Aorta (tissue), 5 donors: Measurements from ENCODE around the gene HSD17B3. TPM values are rescaled to one million over a fixed set of nuclear protein-coding genes. Genes with fewer than 3 reads are reported as not detected.

Experiments
- ATAC-seq: fragments of 200-7000 bp; cut with Tn5 transposase; one replicate; pipeline ENCODE4 v1.9.1; 2022; ENCODE audit warnings: moderate library complexity; ENCODE audit not compliant: low FRiP score
- DNase-seq, 2 donors: peaks; one replicate each; pipeline ENCODE4 v3.0.0-alpha.2; 2020
- H3K27ac ChIP-seq, 2 donors: one replicate each; pipeline ENCODE4 v1.5.1; 2013; ENCODE audit warnings: low read length in 2 of 2, mild to moderate bottlenecking in 2 of 2, moderate library complexity in 2 of 2, control low read depth in 1 of 2, inconsistent platforms in 1 of 2, low read depth in 1 of 2
- H3K27me3 ChIP-seq, 2 donors: one replicate each; pipeline ENCODE4 v1.6.1; 2013; ENCODE audit warnings: control low read depth in 1 of 2, low read length in 1 of 2, mild to moderate bottlenecking in 1 of 2, moderate library complexity in 1 of 2; ENCODE audit not compliant: insufficient read depth in 2 of 2, control insufficient read depth in 1 of 2
- H3K36me3 ChIP-seq, 2 donors: one replicate each; pipeline ENCODE4 v1.6.1; 2013; ENCODE audit warnings: control low read depth in 1 of 2, low read length in 1 of 2, mild to moderate bottlenecking in 1 of 2; ENCODE audit not compliant: insufficient read depth in 2 of 2, control insufficient read depth in 1 of 2
- H3K4me1 ChIP-seq, 2 donors: one replicate each; pipeline ENCODE4 v1.6.1; 2013; ENCODE audit warnings: low read length in 2 of 2, control low read depth in 1 of 2, mild to moderate bottlenecking in 1 of 2, moderate library complexity in 1 of 2; ENCODE audit not compliant: insufficient read depth in 2 of 2, control insufficient read depth in 1 of 2
- H3K4me3 ChIP-seq, 2 donors: one replicate each; pipeline ENCODE4 v1.5.1; 2013; ENCODE audit warnings: low read length in 2 of 2, control low read depth in 1 of 2, mild to moderate bottlenecking in 1 of 2
- H3K9me3 ChIP-seq: one replicate; pipeline ENCODE4 v1.6.1; 2013; ENCODE audit warnings: mild to moderate bottlenecking, low read length; ENCODE audit not compliant: control insufficient read depth
- WGBS, 2 donors: extraction: QIAGEN DNeasy Blood & Tissue Kit; methylation state at CpG; one replicate each; pipeline ENCODE4 v1.1.7; 2013; 5-methylcytosine and 5-hydroxymethylcytosine counted together
- intact Hi-C, 2 donors: fragments of 100-400 bp; cut with DNase I; formaldehyde crosslinking; loops; one replicate each; pipeline versions ENCODE4 v1.14.2 to v1.15.0; 2022
- polyA plus RNA-seq, 2 donors: library from polyadenylated mRNA; stranded (reverse); fragments of 200-250 nt; gene quantifications; one replicate each; pipeline ENCODE4 v1.2.3, GENCODE V29; 2013
- total RNA-seq, 2 donors: library from RNA; stranded (reverse); fragmentation: NEBNext Ultra II Directional; extraction: Animal tissue kit (Norgen Biotek cat#: 25700); gene quantifications; one replicate each; pipeline ENCODE4 v1.2.1, GENCODE V29; 2021
- donor health status: healthy with polysubstance abuse.
- donor health status: Bipolar disorder and iron deficiency.
- donor health status: DM: no; HTN: no; CAD: no.
- donor health status: DM: no; HTN: no; CAD: no.
- donor health status: DM: yes; HTN: yes; CAD: no.

HSD17B3 gene
- total and polyA plus RNA-seq, 4 donors: 2.2 to 17.7 (median 2.6) TPM; not detected in 1

DNA sequence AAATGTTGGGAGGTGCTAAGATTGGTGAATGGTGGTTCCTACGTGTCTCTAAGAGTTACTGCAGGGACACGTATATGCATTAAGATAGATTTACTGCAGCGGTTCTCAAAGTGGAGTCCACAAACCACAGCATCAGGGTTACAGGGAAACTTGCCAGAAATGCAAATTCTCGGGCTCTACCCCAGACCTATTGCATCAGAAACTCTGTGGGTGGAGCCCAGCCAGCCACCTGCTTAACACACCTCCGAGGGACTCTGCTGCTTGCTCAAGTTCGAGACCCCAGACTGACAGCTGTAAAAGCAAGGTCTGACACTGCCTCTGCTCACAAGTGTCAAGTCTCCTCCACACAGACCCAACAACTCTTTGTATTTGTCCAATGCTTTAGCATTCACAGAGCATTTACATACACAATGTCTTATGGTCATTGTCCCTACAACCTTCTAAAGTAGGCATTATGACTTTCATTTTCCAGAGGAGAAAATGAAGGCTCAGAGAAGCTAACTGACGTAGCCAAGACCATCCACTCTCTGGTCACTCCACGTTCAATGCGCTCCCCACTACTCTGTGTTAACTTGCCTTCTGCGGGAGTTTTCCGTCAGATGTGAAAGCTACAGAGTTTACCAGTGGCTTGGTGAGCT lies 48.8 kb downstream of the HSD17B3 start:
- Histone ChIP-seq H3K9me3 (no peaks in the 10 kb centered on the region), H3K27ac (no peak overlapping the region), H3K4me3 (no peak overlapping the region), H3K36me3 (no peaks in the 10 kb centered on the region), H3K4me1 (no peaks in the 10 kb centered on the region), H3K27me3 (no peaks in the 10 kb centered on the region)
- ATAC-seq (no peak), DNase-seq (no peak)
- 74 to 77% methylated on average over 11 of the region's 11 CpGs for WGBS, 2 donors
- intact Hi-C loops: no loop called here

DNA sequence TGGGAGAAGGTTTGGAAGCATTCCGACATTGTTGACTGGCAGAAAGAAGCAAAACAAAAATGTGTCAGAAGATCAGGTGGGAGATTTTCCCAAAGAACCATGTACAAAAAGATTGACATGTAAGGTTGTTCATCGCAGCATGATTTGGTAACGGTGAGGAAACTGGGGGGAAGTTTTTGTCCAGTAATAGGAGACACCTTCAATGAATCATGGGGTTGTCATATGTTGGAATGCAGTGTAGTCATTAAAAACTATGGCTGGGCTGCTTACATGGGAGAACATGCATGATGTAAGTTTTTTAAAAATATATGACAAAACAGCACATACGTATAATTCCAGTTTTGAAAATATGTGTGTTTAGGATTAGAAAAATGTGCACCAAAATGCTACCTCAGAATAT lies 50.5 kb downstream of the HSD17B3 start:
- DNase-seq (no peak), ATAC-seq (no peak)
- H3K27ac ChIP-seq: no peak overlapping the region
- H3K4me1 ChIP-seq: no peaks in the 10 kb centered on the region
- no peaks in the 10 kb centered on the region for H3K27me3 ChIP-seq
- H3K36me3 ChIP-seq: no peaks in the 10 kb centered on the region
- no peaks in the 10 kb centered on the region for H3K9me3 ChIP-seq
- H3K4me3 ChIP-seq: no peak overlapping the region
- 87 to 93% methylated on average over 4 of the region's 4 CpGs for whole genome bisulfite sequencing, 2 donors
- intact Hi-C loops: no loop called here

DNA sequence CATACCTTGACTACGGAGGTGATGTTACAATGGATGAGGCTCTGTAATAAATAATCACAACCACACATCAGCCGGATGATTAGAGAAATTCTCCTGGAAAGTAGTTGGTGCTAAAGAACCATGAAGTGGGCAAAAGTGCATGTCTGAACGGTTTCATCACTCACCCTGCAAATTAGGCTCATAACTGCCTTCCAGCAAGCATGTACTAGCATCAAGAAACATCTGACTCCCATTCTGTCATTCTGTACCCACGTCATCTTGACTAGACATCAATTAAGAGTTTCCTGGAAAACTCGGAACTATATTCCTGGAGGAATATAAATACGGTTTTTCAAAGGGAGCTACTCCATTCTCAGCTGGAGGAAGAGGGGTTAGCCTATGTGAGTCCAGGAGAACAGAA lies 52.2 kb downstream of the HSD17B3 start:
- Histone ChIP-seq H3K27me3 (no peaks in the 10 kb centered on the region), H3K27ac (no peak overlapping the region), H3K4me3 (no peak overlapping the region), H3K36me3 (no peaks in the 10 kb centered on the region), H3K4me1 (no peaks in the 10 kb centered on the region), H3K9me3 (no peaks in the 10 kb centered on the region)
- DNase-seq (no peak), ATAC-seq (no peak)
- intact Hi-C loops: no loop called here
- WGBS, 2 donors: 73 to 76% methylated on average over 6 of the region's 6 CpGs

DNA sequence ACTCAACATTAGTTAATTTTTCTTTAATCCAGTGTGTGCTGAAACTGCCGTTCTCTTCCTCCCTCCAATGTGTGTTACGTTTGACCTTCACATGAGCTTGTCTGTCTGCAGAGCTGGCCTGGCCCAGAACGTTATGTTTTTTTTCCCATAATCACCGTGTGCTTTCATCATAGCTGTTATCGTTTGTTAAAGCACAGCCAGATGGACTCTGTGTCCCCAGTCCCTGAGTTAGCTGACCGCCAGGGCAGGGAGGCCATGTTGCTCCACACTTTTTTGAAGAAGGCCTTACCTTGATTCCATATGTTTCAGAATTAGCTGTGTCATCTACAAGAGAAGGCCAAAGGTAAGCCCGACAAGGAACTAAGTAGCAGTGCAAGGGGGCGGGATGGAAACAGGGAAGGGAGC lies 55.7 kb downstream of the HSD17B3 start:
- Histone ChIP-seq H3K27ac (no peak overlapping the region), H3K4me1 (no peaks in the 10 kb centered on the region), H3K9me3 (no peaks in the 10 kb centered on the region), H3K27me3 (no peaks in the 10 kb centered on the region), H3K36me3 (no peaks in the 10 kb centered on the region), H3K4me3 (no peak overlapping the region)
- 85% methylated on average over 8 of the region's 8 CpGs for WGBS, 2 donors
- DNase-seq (no peak), ATAC-seq (no peak)
- intact Hi-C loops: no loop called here

DNA sequence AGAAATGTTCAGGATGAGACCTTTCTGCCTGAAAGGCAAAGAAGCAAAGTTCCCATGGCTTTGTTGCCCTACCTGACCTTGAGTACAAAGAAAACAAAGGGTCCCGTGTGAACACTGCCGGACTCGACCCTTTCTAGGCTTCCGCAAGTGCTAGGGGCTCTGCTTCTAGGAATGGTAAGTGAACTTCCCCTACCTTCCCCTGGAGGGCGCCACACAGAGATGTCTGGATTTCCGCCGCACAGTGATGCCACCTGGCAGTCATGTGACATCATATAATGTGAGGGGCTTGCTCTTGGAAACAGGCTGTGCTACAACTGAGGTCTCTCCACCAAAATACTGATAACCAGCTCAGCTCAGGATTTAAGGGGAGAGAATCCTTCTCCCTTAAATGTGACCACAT lies 56.6 kb downstream of the HSD17B3 start:
- no peaks in the 10 kb centered on the region for H3K9me3 ChIP-seq
- intact Hi-C loops: no loop called here
- H3K4me1 ChIP-seq: no peaks in the 10 kb centered on the region
- 83 to 88% methylated on average over 7 of the region's 7 CpGs for WGBS, 2 donors
- H3K36me3 ChIP-seq: no peaks in the 10 kb centered on the region
- no peak overlapping the region for H3K27ac ChIP-seq
- no peak overlapping the region for H3K4me3 ChIP-seq
- no peaks in the 10 kb centered on the region for H3K27me3 ChIP-seq
- ATAC-seq: no peak
- no peak for DNase-seq

DNA sequence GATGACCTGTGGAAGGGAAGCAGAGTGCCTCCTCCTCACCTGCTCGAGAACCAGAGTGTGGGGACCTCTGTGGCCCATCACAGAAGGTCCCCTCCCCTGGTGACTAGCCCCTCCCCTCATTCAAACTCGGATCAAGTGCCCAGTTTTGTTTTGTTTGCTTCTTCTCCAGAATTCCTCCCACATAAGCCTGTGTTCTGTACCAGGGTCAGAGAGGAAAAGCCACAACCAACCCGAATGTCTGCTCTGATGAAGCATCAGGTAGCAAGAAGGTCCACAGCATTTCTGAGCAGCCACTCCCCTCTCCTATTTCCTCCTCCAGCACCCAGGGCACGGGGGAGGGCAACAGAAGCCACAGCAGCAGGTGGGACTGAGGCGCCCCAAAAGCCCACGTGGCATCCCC lies 58.2 kb downstream of the HSD17B3 start:
- 47 to 60% methylated on average over 6 of the region's 6 CpGs for WGBS, 2 donors
- H3K27me3 ChIP-seq: no peaks in the 10 kb centered on the region
- intact Hi-C loops: no loop called here
- H3K4me3 ChIP-seq: no peak overlapping the region
- H3K9me3 ChIP-seq: no peaks in the 10 kb centered on the region
- ATAC-seq (no peak), DNase-seq (no peak)
- no peaks in the 10 kb centered on the region for H3K36me3 ChIP-seq
- H3K27ac ChIP-seq: no peak overlapping the region
- H3K4me1 ChIP-seq: no peaks in the 10 kb centered on the region

DNA sequence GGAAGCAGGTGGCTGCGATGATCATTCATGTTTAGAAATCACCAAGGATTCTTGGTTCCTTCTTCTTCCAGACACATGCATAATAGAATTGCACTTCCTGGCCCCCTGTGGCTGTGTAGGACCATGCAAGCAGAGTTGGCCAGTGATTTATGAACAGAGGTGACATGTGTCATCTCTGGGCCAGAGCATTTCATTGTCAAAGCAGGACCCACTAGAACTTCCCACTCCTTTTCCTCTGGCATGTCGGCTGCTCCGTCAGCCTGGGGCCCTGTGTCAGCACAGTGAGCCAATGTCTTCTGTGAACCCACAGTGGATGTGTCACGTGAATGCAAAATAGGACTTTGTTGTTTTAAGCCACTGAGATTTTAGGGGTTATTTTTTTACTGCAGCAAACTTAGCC lies 59.2 kb downstream of the HSD17B3 start:
- Histone ChIP-seq H3K4me3 (no peak overlapping the region), H3K27ac (no peak overlapping the region), H3K36me3 (no peaks in the 10 kb centered on the region), H3K9me3 (no peaks in the 10 kb centered on the region), H3K4me1 (no peaks in the 10 kb centered on the region), H3K27me3 (no peaks in the 10 kb centered on the region)
- intact Hi-C loops: no loop called here
- ATAC-seq (no peak), DNase-seq (no peak)
- 13 to 22% methylated on average over 4 of the region's 4 CpGs for WGBS, 2 donors

DNA sequence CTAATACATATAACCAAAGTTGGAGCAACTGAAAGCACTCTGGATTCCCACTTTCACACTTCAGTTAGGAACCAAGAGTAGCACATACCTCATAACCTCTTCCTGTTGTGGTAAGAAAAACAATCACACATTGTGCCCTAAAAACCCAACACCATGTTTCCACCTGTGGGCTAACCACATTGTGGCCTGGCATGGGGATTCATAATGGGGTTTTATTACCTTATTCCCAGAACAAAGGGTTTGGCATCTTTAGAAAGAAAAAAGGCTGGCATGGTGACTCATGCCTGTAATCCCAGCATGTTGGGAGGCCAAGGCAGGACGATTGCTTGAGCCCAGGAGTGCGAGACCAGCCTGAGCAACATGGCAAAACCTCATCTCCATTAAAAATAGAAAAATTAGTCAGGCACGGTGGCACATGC lies 60.6 kb downstream of the HSD17B3 start:
- no peak overlapping the region for H3K4me3 ChIP-seq
- 58 to 68% methylated on average over 3 of the region's 3 CpGs for WGBS, 2 donors
- ATAC-seq: no peak
- H3K9me3 ChIP-seq: no peaks in the 10 kb centered on the region
- intact Hi-C loops: no loop called here
- H3K27me3 ChIP-seq: no peaks in the 10 kb centered on the region
- no peak overlapping the region for H3K27ac ChIP-seq
- no peaks in the 10 kb centered on the region for H3K4me1 ChIP-seq
- no peak for DNase-seq
- no peaks in the 10 kb centered on the region for H3K36me3 ChIP-seq

DNA sequence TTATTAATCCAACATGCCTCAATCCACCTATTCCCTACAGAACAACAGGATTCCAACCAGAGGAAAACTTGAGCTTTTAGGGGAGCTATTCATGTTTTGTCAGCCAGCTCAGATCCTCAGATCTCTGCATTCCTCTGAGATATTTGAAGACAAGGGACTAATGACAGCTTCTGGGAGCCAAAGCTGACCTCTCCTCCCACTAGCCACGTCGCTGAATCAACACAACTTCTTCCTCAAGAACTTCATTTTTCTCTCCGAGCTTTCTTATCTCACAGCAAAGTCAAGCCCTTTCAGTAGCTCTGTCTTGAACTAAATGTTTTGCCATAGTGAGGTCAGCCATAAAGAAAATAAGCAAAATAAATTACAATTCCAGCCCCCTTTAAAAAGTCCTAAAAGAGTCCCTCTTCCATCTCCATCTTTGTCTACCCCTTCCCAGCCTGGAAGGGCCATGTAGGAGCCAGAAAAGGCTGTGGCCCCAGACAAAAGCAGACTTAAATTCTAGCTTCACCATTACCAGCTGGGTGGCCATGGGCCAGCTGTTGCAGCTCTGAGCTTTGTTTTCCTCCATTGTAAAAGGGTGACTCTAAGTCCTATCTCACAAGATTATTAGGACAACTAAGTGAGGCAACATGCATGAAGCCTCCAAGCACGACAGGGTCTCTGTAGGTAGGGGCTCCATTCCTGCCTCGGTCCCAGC lies 65.0 kb downstream of the HSD17B3 start:
- 60 to 62% methylated on average over 5 of the region's 5 CpGs for WGBS, 2 donors
- no peak overlapping the region for H3K27ac ChIP-seq
- no peak for DNase-seq
- no peak overlapping the region for H3K4me3 ChIP-seq
- intact Hi-C loops: loop anchor here in 1 of 2 donors (10.0 kb wide), 1 partner anchor 428 kb away; no protein-coding TSS in a partner anchor
- H3K27me3 ChIP-seq: no peaks in the 10 kb centered on the region
- no peaks in the 10 kb centered on the region for H3K4me1 ChIP-seq
- ATAC-seq: no peak
- H3K36me3 ChIP-seq: no peaks in the 10 kb centered on the region
- H3K9me3 ChIP-seq: no peaks in the 10 kb centered on the region
